SK-N-MC (cell line): ENCODE results near the gene GRAMD1B.

Experiments used
- DNase-seq: peaks from one replicate; pipeline ENCODE4 v3.0.0-alpha.2; 2011; ENCODE audit warnings: low read depth, low spot score
- H3K27ac ChIP-seq: fragments of 200-600 bp; sonication (generic); 2 replicates; pipeline ENCODE4 v1.5.1; 2016; ENCODE audit warnings: mixed run types
- H3K36me3 ChIP-seq: fragments of 200-600 bp; sonication (generic); 2 replicates; pipeline ENCODE4 v1.6.1; 2017; ENCODE audit warnings: antibody characterized with exemption, low read length, mixed read lengths; ENCODE audit not compliant: insufficient read depth
- H3K4me3 ChIP-seq: fragments of 200-600 bp; sonication (generic); 2 replicates; pipeline ENCODE4 v1.5.1; 2016
- H3K9ac ChIP-seq: fragments of 200-600 bp; sonication (generic); 2 replicates; pipeline ENCODE4 v1.8.0; 2017; ENCODE audit warnings: mixed run types, mixed read lengths; ENCODE audit not compliant: insufficient read length
- H3K9me3 ChIP-seq: fragments of 200-600 bp; sonication (generic); 2 replicates; pipeline ENCODE4 v1.6.1; 2017; ENCODE audit warnings: low read depth, mild to moderate bottlenecking, antibody characterized with exemption, low read length, moderate library complexity, mixed read lengths
- EZH2 ChIP-seq: fragments of 200-600 bp; sonication (generic); IDR thresholded peaks from one replicate; pipeline ENCODE4 v1.6.1; 2017; ENCODE audit warnings: antibody characterized with exemption
- FOXP2 ChIP-seq: optimal IDR thresholded peaks from 2 replicates; pipeline ENCODE3; 2011; ENCODE audit warnings: mild to moderate bottlenecking, moderate library complexity; ENCODE audit not compliant: insufficient read depth; ENCODE audit errors: extremely low read length, control extremely low read depth
- POLR2AphosphoS5 ChIP-seq: IDR thresholded peaks from 2 replicates; pipeline ENCODE4 v1.6.1; 2012; ENCODE audit warnings: mild to moderate bottlenecking, low read depth, low read length, borderline replicate concordance

Gene GRAMD1B

GRCh38 chr11:123391646-123392348 is 38.3 kb upstream of the GRAMD1B start:
- no peaks in the 10 kb centered on the region for H3K9me3 ChIP-seq
- H3K27ac ChIP-seq, result no peak overlapping the region
- H3K36me3 ChIP-seq, result no peaks in the 10 kb centered on the region
- H3K9ac ChIP-seq, result no peak overlapping the region
- H3K4me3 ChIP-seq, result no peak overlapping the region
- TF ChIP-seq EZH2, result no peak
- no peak for TF ChIP-seq POLR2AphosphoS5
- no peak for TF ChIP-seq FOXP2
- DNase-seq, result no peak

GRCh38 chr11:123392431-123392830 is 37.6 kb upstream of the GRAMD1B start:
- Histone ChIP-seq H3K27ac (no peak overlapping the region), H3K36me3 (no peaks in the 10 kb centered on the region), H3K9me3 (no peaks in the 10 kb centered on the region), H3K9ac (no peak overlapping the region), H3K4me3 (no peak overlapping the region)
- TF ChIP-seq FOXP2, result no peak
- no peak for TF ChIP-seq POLR2AphosphoS5
- TF ChIP-seq EZH2, result no peak
- no peak for DNase-seq

GRCh38 chr11:123392844-123393243 is 37.2 kb upstream of the GRAMD1B start:
- TF ChIP-seq FOXP2, result no peak
- TF ChIP-seq POLR2AphosphoS5, result no peak
- no peak overlapping the region for H3K27ac ChIP-seq

GRCh38 chr11:123393312-123393927 is 36.6 kb upstream of the GRAMD1B start:
- no peak for TF ChIP-seq EZH2
- no peak for TF ChIP-seq FOXP2
- TF ChIP-seq POLR2AphosphoS5, result no peak

More at GRCh38 chr11:123392844-123393243, 37.2 kb upstream of the GRAMD1B start:
- DNase-seq, result no peak
- H3K36me3 ChIP-seq, result no peaks in the 10 kb centered on the region
- no peaks in the 10 kb centered on the region for H3K9me3 ChIP-seq
- H3K4me3 ChIP-seq, result no peak overlapping the region
- no peak overlapping the region for H3K9ac ChIP-seq

GRCh38 chr11:123404676-123405075 is 25.4 kb upstream of the GRAMD1B start:
- TF ChIP-seq POLR2AphosphoS5 (no peak), FOXP2 (no peak), EZH2 (no peak)
- H3K27ac ChIP-seq, result no peak overlapping the region
- H3K4me3 ChIP-seq, result no peak overlapping the region
- no peak for DNase-seq
- H3K9ac ChIP-seq, result no peak overlapping the region
- H3K36me3 ChIP-seq, result no peaks in the 10 kb centered on the region
- H3K9me3 ChIP-seq, result no peaks in the 10 kb centered on the region

More at GRCh38 chr11:123393312-123393927, 36.6 kb upstream of the GRAMD1B start:
- no peaks in the 10 kb centered on the region for H3K9me3 ChIP-seq
- H3K9ac ChIP-seq, result no peak overlapping the region
- no peak overlapping the region for H3K27ac ChIP-seq
- DNase-seq, result no peak
- H3K36me3 ChIP-seq, result no peaks in the 10 kb centered on the region
- no peak overlapping the region for H3K4me3 ChIP-seq

- no peak for DNase-seq
- TF ChIP-seq EZH2 (no peak), POLR2AphosphoS5 (no peak), FOXP2 (no peak)
- Histone ChIP-seq H3K9ac (no peak overlapping the region), H3K4me3 (no peak overlapping the region), H3K9me3 (no peaks in the 10 kb centered on the region), H3K36me3 (no peaks in the 10 kb centered on the region), H3K27ac (no peak overlapping the region)
These were observed 24.9 kb upstream of the GRAMD1B start for GRCh38 chr11:123405123-123405592.

GRCh38 chr11:123406441-123407129 is 23.5 kb upstream of the GRAMD1B start:
- H3K4me3 ChIP-seq, result no peak overlapping the region

More at GRCh38 chr11:123406441-123407129, 23.5 kb upstream of the GRAMD1B start:
- TF ChIP-seq FOXP2, result no peak
- no peak for TF ChIP-seq EZH2
- TF ChIP-seq POLR2AphosphoS5, result no peak
- Histone ChIP-seq H3K9me3 (no peaks in the 10 kb centered on the region), H3K9ac (no peak overlapping the region), H3K36me3 (no peaks in the 10 kb centered on the region), H3K27ac (no peak overlapping the region)
- DNase-seq, result no peak
